ENCODE measurements around the gene TM4SF18. TPM values are rescaled to one million over a fixed set of nuclear protein-coding genes. Genes with fewer than 3 reads are reported as not detected.
A peak's percentile ranks its signal among the peaks of the same experiment; 100 is the strongest.

The TM4SF18 gene
- total and polyA plus RNA-seq, 4 donors, result 2.1 to 28.5 (median 4.1) TPM

DNA sequence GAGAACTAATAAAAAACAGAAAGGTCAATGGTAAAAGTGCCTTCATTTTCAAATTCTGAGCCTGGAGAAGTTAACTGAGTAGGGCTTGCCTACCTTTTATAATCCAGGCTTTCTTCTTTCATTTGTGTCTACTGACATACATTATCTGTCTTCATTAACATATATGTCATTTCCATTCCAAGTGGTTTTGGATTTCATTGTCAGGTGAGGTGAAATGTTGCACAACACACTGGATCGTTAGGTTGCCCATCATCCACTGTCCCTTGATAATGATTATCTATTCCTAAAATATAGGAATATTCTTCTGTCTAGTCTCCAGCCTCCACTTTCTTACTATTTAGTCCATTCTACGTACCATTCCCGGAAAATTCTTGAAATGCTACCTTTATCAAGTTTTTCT, 56.8 kb downstream of the TM4SF18 start:
- Histone ChIP-seq H3K9me3 (ENCODE audit: control insufficient read depth in 4 of 4, insufficient read depth in 3 of 4, low read length in 3 of 4) (no peaks in the 10 kb centered on the region), H3K4me1 (ENCODE audit: control insufficient read depth in 5 of 5, insufficient read depth in 5 of 5, low read length in 5 of 5) (peaks cover 0 to 13% (median 0%) of the 10 kb centered on the region in 5 donors), H3K27ac (ENCODE audit: low read depth in 1 of 2, low read length in 1 of 2) (no peak overlapping the region), H3K36me3 (ENCODE audit: control insufficient read depth in 4 of 4, insufficient read depth in 4 of 4, low read length in 4 of 4) (no peaks in the 10 kb centered on the region), H3K9ac (ENCODE audit: insufficient read depth in 1 of 2, low read length in 2 of 2) (no peak overlapping the region), H3K4me3 (no peak overlapping the region), H3K27me3 (ENCODE audit: control insufficient read depth in 3 of 3, insufficient read depth in 3 of 3, low read length in 2 of 3) (no peaks in the 10 kb centered on the region)
- no peak for DNase-seq
- 74 to 90% methylated on average over 3 of the region's 3 CpGs for WGBS, 2 donors
- TF ChIP-seq CTCF (IDR thresholded peaks at IDR 0.05; ENCODE audit: control extremely low read depth, extremely low read depth), result no peak
- no peak for ATAC-seq (ENCODE audit: insufficient read depth, low FRiP score)

GRCh38 chr3:149274220-149274619, 59.2 kb downstream of the TM4SF18 start:
- TF ChIP-seq CTCF (IDR thresholded peaks at IDR 0.05; ENCODE audit: control extremely low read depth, extremely low read depth), result no peak
- H3K27me3 ChIP-seq (ENCODE audit: control insufficient read depth in 3 of 3, insufficient read depth in 3 of 3, low read length in 2 of 3), result no peaks in the 10 kb centered on the region
- WGBS, 2 donors, result 64 to 69% methylated on average over 3 of the region's 3 CpGs
- H3K36me3 ChIP-seq (ENCODE audit: control insufficient read depth in 4 of 4, insufficient read depth in 4 of 4, low read length in 4 of 4), result no peaks in the 10 kb centered on the region
- no peak overlapping the region for H3K9ac ChIP-seq (ENCODE audit: insufficient read depth in 1 of 2, low read length in 2 of 2)
- H3K4me3 ChIP-seq, result no peak overlapping the region
- no peak for DNase-seq
- no peak overlapping the region for H3K27ac ChIP-seq (ENCODE audit: low read depth in 1 of 2, low read length in 1 of 2)
- H3K9me3 ChIP-seq (ENCODE audit: control insufficient read depth in 4 of 4, insufficient read depth in 3 of 4, low read length in 3 of 4), result no peaks in the 10 kb centered on the region
- peaks cover 0 to 13% (median 0%) of the 10 kb centered on the region in 5 donors for H3K4me1 ChIP-seq (ENCODE audit: control insufficient read depth in 5 of 5, insufficient read depth in 5 of 5, low read length in 5 of 5)
- ATAC-seq (ENCODE audit: insufficient read depth, low FRiP score), result no peak

DNA sequence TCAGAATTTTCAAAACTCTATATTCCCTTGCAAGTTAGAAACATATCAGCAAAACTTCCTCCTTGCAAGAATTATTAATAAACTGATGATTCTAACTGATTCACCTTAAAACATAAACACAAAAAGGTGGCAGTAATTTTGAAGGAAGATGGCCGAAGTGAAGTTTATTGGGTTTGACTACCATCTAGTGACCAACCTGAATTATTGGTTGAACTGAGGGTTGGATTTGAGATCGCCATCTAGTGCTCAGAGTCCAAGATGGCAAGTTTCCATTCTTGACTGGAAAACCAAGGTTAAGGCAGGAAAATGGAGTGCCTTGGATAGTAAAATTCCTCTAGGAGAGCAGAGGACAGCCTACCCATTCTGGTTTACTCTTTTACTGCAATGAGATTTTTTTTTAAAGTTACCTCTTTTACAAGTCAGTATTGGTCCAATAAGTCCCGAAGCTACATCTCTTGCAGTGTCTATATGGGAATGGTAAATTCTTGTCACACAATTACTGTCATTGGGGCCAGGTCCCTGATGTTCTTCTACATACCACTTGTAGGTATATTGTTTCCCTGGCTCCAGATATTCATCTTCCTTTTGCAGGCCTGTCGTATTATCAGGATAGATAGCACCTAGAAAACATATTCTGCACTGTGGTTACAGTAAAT, 60.2 kb downstream of the TM4SF18 start:
- peaks cover 0 to 13% (median 0%) of the 10 kb centered on the region in 5 donors for H3K4me1 ChIP-seq (ENCODE audit: control insufficient read depth in 5 of 5, insufficient read depth in 5 of 5, low read length in 5 of 5)
- DNase-seq (peak; percentile 69 to 93 (median 88)), ATAC-seq (ENCODE audit: insufficient read depth, low FRiP score) (peak; percentile 70)
- WGBS, 2 donors, result 45 to 46% methylated on average over 4 of the region's 4 CpGs
- no peak overlapping the region for H3K27ac ChIP-seq (ENCODE audit: low read depth in 1 of 2, low read length in 1 of 2)
- H3K9me3 ChIP-seq (ENCODE audit: control insufficient read depth in 4 of 4, insufficient read depth in 3 of 4, low read length in 3 of 4), result no peaks in the 10 kb centered on the region
- no peaks in the 10 kb centered on the region for H3K36me3 ChIP-seq (ENCODE audit: control insufficient read depth in 4 of 4, insufficient read depth in 4 of 4, low read length in 4 of 4)
- H3K9ac ChIP-seq (ENCODE audit: insufficient read depth in 1 of 2, low read length in 2 of 2), result no peak overlapping the region
- no peaks in the 10 kb centered on the region for H3K27me3 ChIP-seq (ENCODE audit: control insufficient read depth in 3 of 3, insufficient read depth in 3 of 3, low read length in 2 of 3)
- TF ChIP-seq CTCF (IDR thresholded peaks at IDR 0.05; ENCODE audit: control extremely low read depth, extremely low read depth), result peak; percentile 99
- no peak overlapping the region for H3K4me3 ChIP-seq

DNA sequence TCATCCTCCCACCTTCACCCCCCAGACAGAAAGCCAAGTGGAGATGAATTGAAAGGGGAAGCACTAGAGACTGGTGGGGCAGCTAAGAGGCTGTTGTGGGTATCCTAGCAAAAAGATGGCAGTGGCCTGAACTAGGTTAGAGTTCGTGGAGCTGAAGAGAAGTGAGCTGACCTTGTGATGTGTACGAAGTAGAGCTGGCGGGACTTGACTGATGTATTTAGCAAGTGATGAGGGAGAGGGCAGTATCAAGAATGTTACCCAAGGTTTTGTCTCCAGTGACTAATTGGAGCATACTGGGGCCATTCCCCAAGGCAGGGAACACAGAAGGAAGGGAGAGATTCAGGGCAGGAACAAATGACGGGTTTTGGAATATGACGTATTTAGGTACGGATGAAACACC, 61.8 kb downstream of the TM4SF18 start:
- H3K4me3 ChIP-seq, result no peak overlapping the region
- H3K27me3 ChIP-seq (ENCODE audit: control insufficient read depth in 3 of 3, insufficient read depth in 3 of 3, low read length in 2 of 3), result no peaks in the 10 kb centered on the region
- DNase-seq, result no peak
- TF ChIP-seq CTCF (IDR thresholded peaks at IDR 0.05; ENCODE audit: control extremely low read depth, extremely low read depth), result no peak
- WGBS, 2 donors, result 91 to 95% methylated on average over 6 of the region's 6 CpGs
- peaks cover 0 to 9% (median 0%) of the 10 kb centered on the region in 5 donors for H3K4me1 ChIP-seq (ENCODE audit: control insufficient read depth in 5 of 5, insufficient read depth in 5 of 5, low read length in 5 of 5)
- H3K9me3 ChIP-seq (ENCODE audit: control insufficient read depth in 4 of 4, insufficient read depth in 3 of 4, low read length in 3 of 4), result no peaks in the 10 kb centered on the region
- H3K27ac ChIP-seq (ENCODE audit: low read depth in 1 of 2, low read length in 1 of 2), result no peak overlapping the region
- H3K9ac ChIP-seq (ENCODE audit: insufficient read depth in 1 of 2, low read length in 2 of 2), result no peak overlapping the region
- ATAC-seq (ENCODE audit: insufficient read depth, low FRiP score), result no peak
- no peaks in the 10 kb centered on the region for H3K36me3 ChIP-seq (ENCODE audit: control insufficient read depth in 4 of 4, insufficient read depth in 4 of 4, low read length in 4 of 4)
